VCaP (cell line): Measurements from ENCODE around the gene SCN2A.

ENCODE experiments used
- H3K27ac ChIP-seq: fragments of 450-650 bp; 2 replicates; pipeline ENCODE4 v1.5.1; 2017
- CTCF ChIP-seq: fragments of 450-650 bp; conservative IDR thresholded peaks from 2 replicates; pipeline ENCODE4 v1.5.1; 2017; ENCODE audit warnings: mild to moderate bottlenecking, moderate library complexity

Gene SCN2A

GRCh38 chr2:165202239-165202638 lies 37.0 kb upstream of the SCN2A start:
- H3K27ac ChIP-seq: no peak overlapping the region
- no peak for TF ChIP-seq CTCF

- TF ChIP-seq CTCF: peak; percentile 88
- no peak within 1 kb of the TSS for H3K27ac ChIP-seq
Measured at GRCh38 chr2:165203689-165204559, 35.3 kb upstream of the SCN2A start, which contains the start of gene SCN3A. Gene SCN3A (minus strand): TSS chr2:165204050. CDS start chr2:165176394, 27,656 bp downstream.

GRCh38 chr2:165205865-165206264 lies 33.3 kb upstream of the SCN2A start:
- no peak overlapping the region for H3K27ac ChIP-seq
- no peak for TF ChIP-seq CTCF

DNA sequence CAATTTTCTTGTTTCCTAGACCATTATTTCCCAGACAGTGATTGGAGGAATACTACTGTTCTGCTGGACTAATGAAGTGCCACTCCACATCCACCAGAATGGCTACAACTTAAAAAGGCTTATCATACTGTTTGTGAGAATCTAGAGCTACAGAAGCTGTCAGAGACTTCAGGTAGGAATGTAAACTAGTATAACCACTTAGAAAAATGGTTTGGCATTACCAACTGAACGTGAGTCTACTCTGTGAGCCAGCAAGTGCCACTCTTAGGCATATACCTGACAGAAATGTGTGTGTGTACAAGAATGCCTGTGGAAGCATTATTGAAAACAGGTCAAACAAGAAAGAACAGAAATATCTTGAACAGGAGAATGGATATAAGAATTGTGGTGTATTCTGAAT lies 31.1 kb upstream of the SCN2A start:
- H3K27ac ChIP-seq: no peak overlapping the region
- TF ChIP-seq CTCF: no peak

DNA sequence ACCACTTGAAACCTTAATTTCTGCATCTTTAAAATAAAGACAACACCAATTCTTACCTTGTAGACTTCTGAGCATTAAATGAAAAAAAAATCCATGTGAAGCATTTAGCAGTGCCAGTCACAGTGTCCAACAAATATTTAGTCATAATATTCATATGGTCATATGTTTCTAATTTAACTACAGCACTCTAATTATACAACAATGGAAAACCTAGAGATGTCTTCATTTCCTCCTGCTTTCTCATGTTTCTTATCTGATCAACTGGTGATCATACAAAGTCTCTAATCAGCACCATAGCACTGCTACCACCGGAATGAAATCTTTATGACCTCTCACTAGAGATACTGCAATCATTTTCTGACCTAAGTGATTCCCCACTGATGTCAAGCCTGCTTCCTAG lies 25.1 kb upstream of the SCN2A start:
- no peak overlapping the region for H3K27ac ChIP-seq
- TF ChIP-seq CTCF: no peak

DNA sequence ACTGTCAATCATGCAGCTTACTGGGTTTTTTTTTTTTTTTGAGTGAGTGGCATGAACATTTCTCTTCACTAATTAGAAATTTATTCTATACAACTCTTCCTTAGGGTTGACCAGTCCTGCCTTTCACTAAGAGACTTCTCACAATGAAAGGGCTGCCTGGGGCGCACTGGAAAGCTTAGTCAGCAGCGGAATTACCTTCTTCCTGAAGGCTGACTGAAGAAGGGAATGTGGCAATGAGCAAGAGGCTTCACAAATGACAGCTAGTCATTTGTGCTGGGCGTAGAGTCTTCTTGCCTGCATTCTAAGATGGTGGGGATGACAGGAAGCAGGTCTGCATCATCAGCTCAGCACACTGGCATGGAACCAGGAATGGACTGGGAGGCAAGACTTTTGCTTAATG lies 19.7 kb upstream of the SCN2A start:
- H3K27ac ChIP-seq: no peak overlapping the region
- TF ChIP-seq CTCF: no peak

GRCh38 chr2:165224941-165225340 lies 14.3 kb upstream of the SCN2A start:
- no peak for TF ChIP-seq CTCF
- no peak overlapping the region for H3K27ac ChIP-seq
